CD1c-positive myeloid dendritic cell (primary cell): ENCODE data around the gene CD36.

Experiments used
- DNase-seq: peaks from one replicate; pipeline ENCODE4 v3.0.0-alpha.2; 2016; ENCODE audit errors: extremely low spot score

Gene CD36

GRCh38 chr7:80703272-80703671 lies 64.8 kb downstream of the CD36 start:
- no peak for DNase-seq

- no peak for DNase-seq
These were observed 66.8 kb downstream of the CD36 start for GRCh38 chr7:80705130-80705781.

- DNase-seq, result no peak
These were observed 68.9 kb downstream of the CD36 start for GRCh38 chr7:80707318-80707717.

- peak; percentile 42 for DNase-seq
These were observed 69.7 kb downstream of the CD36 start for GRCh38 chr7:80708123-80708522.

- DNase-seq, result no peak
These were observed 73.1 kb downstream of the CD36 start for GRCh38 chr7:80711531-80711930.

- no peak for DNase-seq
These were observed 80.8 kb downstream of the CD36 start for GRCh38 chr7:80719261-80719660.

- DNase-seq, result no peak
These were observed 81.7 kb downstream of the CD36 start for GRCh38 chr7:80720146-80720545.

GRCh38 chr7:80721883-80722615 lies 83.6 kb downstream of the CD36 start:
- peak; percentile 73 for DNase-seq

- peak; percentile 68 for DNase-seq
These were observed 84.3 kb downstream of the CD36 start for GRCh38 chr7:80722616-80723195.

GRCh38 chr7:80724249-80724871 lies 85.9 kb downstream of the CD36 start:
- no peak for DNase-seq

GRCh38 chr7:80725181-80725611 lies 86.8 kb downstream of the CD36 start:
- peak; percentile 20 for DNase-seq
